ENCODE measurements around the gene TRIM63.

The TRIM63 gene

DNA sequence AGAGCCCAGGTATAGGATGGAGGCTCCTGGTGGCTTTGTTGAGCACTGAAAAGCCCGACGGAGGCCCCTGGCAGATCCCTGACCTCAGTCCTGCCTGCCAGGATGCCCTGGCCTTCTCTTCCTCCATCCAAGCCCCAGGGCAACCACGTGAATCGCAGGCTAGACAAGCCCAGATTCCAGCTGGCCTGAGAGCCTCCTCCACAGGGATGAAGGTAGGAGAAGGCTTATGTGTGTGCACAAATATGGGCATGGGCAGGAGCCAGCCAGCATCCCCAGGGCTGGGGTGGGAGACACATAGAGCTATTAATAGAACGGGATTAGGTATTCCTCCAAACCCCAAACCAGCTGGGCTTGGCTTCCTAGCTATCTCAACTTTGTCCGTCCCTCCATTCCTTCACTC, 49.8 kb downstream of the TRIM63 start:
- Histone ChIP-seq H3K4me1 (peaks cover 73 to 100% (median 98%) of the 10 kb centered on the region in 10 experiments), H3K9ac (peak overlapping the region in 10 of 11 experiments; percentile 10 to 63 (median 54); a peak in 16 of 22 replicates), H3K4me3 (peak overlapping the region in 1 of 10 experiments; percentile 19; a peak in 3 of 20 replicates), H3K4me2 (peak overlapping the region; percentile 72 to 98 (median 90)), H3K9me3 (replicated peaks in 1 of 11) (no peaks in the 10 kb centered on the region), H3K27ac (peak overlapping the region in 9 of 11 experiments; percentile 63 to 84 (median 80); a peak in 17 of 22 replicates), H3K27me3 (no peaks in the 10 kb centered on the region), H4K20me1 (no peaks in the 10 kb centered on the region), H3K36me3 (no peaks in the 10 kb centered on the region)
- TF ChIP-seq Cebpa-rat (IDR thresholded peaks at IDR 0.05): no peak

DNA sequence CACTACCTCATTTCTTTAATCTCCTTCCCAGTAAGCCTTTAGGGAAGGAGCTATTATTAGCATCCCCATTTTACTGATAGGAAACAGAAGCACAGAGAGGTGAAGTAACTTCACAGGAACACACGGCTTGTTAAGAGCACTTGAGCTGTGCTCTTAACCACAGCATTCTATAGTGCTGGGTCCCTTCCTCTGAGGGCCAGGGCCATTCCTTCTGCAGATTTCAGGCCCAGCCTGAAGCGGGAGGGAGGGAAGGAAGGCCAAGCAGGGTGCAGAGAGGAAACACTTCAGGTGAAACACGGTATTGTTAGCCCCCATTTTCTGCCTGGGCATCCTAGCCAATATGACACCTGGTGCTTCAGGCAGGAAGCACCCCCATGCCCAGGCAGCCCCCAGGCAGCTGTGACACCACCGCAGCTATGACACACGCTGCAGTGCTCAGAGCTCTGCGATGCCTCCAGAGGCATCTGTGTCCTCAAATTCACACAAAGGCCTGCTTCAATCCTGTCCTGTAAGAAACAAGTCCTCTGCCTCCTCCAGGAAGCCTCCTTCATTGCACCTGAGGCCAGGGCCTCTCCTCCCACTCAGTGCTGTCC, 50.4 kb downstream of the TRIM63 start:
- Histone ChIP-seq H3K4me1 (peaks cover 68 to 100% (median 99%) of the 10 kb centered on the region in 10 experiments), H3K4me2 (peak overlapping the region; percentile 72 to 98 (median 90)), H3K27ac (peak overlapping the region in 9 of 11 experiments; percentile 63 to 84 (median 80); a peak in 18 of 22 replicates), H3K36me3 (no peaks in the 10 kb centered on the region), H3K4me3 (peak overlapping the region in 6 of 10 experiments; percentile 0 to 53 (median 22); a peak in 7 of 20 replicates), H3K9ac (peak overlapping the region; percentile 10 to 63 (median 52); a peak in 20 of 22 replicates), H4K20me1 (no peaks in the 10 kb centered on the region), H3K9me3 (replicated peaks in 1 of 11) (no peaks in the 10 kb centered on the region), H3K27me3 (no peaks in the 10 kb centered on the region)
- no peak for TF ChIP-seq Cebpa-rat (IDR thresholded peaks at IDR 0.05)

DNA sequence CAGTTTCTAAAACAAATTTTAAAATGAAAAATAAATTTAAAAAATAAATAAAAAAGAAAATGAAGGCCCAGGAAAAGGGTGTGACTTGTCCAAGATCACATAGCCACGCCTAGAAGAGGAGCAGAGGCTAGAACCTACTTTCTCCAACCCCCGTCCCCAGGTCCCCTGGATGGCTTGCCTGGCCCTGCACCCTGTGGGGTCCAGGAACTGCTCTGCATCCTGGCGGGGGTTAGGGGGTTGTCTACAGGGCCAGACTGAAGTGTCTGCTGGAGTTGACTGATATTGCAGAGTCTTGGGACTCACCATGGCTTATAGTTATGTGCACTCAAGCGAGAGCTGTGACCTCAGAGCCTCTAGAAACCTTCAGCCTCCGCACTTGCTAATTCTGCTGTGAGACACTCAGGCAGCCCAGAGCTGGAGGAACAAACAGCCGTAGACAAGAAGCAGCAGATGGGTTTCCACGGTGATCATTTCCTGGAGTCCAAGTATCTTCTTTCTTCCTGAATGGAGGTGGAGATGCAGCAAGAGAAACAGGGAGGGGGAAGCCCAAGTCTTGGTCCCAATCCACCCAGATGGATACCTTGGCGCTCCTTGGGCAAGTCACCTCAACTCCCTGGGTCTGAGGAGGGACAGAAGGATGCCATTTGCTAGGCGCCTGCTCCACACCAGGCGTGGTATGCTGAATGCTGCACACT, 51.0 kb downstream of the TRIM63 start:
- Histone ChIP-seq H3K4me1 (peaks cover 62 to 100% (median 97%) of the 10 kb centered on the region in 10 experiments), H3K9me3 (replicated peaks in 1 of 11) (no peaks in the 10 kb centered on the region), H3K4me2 (peak overlapping the region; percentile 72 to 98 (median 90)), H4K20me1 (no peaks in the 10 kb centered on the region), H3K27me3 (no peaks in the 10 kb centered on the region), H3K27ac (peak overlapping the region in 10 of 11 experiments; percentile 13 to 84 (median 80); a peak in 19 of 22 replicates), H3K4me3 (peak overlapping the region in 6 of 10 experiments; percentile 0 to 53 (median 22); a peak in 7 of 20 replicates), H3K9ac (peak overlapping the region in 10 of 11 experiments; percentile 26 to 63 (median 54); a peak in 19 of 22 replicates), H3K36me3 (no peaks in the 10 kb centered on the region)
- TF ChIP-seq Cebpa-rat (IDR thresholded peaks at IDR 0.05): no peak

DNA sequence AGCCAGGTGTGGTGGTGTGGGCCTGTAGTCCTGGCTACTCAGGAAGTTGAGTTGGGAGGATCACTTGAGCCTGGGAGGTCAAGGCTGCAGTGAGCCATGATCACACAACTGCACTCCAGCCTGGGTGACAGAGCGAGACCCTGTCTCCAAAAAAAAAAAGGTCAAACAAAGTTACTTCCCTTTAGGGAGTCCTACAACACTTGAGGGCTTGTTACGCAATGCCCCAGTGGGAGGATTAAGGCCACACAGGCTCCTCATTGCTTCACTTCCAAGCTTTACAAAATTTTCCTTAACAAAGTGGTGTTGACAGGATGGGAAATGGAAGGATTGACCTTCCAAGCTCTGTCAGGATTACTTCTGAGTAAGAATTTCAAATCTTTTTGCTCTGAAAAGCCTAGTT, 52.1 kb downstream of the TRIM63 start:
- Histone ChIP-seq H3K27me3 (no peaks in the 10 kb centered on the region), H3K4me3 (no peak overlapping the region), H3K9me3 (replicated peaks in 1 of 11) (no peaks in the 10 kb centered on the region), H3K9ac (peak overlapping the region in 9 of 11 experiments; percentile 32 to 63 (median 55); a peak in 16 of 22 replicates), H3K4me1 (peaks cover 51 to 100% (median 96%) of the 10 kb centered on the region in 10 experiments), H3K4me2 (peak overlapping the region; percentile 72 to 98 (median 90)), H3K36me3 (no peaks in the 10 kb centered on the region), H4K20me1 (no peaks in the 10 kb centered on the region), H3K27ac (peak overlapping the region in 10 of 11 experiments; percentile 41 to 84 (median 80); a peak in 21 of 22 replicates)
- TF ChIP-seq Cebpa-rat (IDR thresholded peaks at IDR 0.05): peak; percentile 93 to 99 (median 98)

DNA sequence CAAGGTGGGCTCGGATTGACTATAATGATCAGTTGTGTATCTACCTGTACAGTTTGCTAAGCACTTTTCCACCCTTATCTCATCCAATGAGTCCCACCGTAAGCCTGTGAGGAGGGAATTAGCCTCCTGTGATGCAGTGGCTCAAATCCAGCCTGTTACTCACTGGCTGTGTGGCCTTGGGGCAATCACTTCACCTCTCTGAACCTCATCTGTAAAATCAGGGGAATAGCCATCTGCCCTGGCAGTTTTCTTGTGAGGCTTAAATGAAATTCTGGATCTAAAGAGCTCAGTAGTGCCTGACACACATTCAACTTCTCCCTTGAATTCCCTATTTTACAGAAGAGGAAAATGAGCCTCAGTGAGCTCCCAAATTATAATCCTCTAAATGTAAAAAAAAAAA, 53.3 kb downstream of the TRIM63 start:
- Histone ChIP-seq H3K9ac (peak overlapping the region in 2 of 11 experiments; percentile 28 to 52; a peak in 3 of 22 replicates), H3K27ac (peak overlapping the region in 8 of 11 experiments; percentile 75 to 84 (median 80); a peak in 16 of 22 replicates), H3K4me1 (peaks cover 40 to 100% (median 88%) of the 10 kb centered on the region in 10 experiments), H3K4me3 (no peak overlapping the region), H3K27me3 (no peaks in the 10 kb centered on the region), H4K20me1 (no peaks in the 10 kb centered on the region), H3K36me3 (no peaks in the 10 kb centered on the region), H3K4me2 (peak overlapping the region in 10 of 11 experiments; percentile 72 to 98 (median 90); a peak in 18 of 22 replicates), H3K9me3 (replicated peaks in 1 of 11) (no peaks in the 10 kb centered on the region)
- TF ChIP-seq Cebpa-rat (IDR thresholded peaks at IDR 0.05): no peak

DNA sequence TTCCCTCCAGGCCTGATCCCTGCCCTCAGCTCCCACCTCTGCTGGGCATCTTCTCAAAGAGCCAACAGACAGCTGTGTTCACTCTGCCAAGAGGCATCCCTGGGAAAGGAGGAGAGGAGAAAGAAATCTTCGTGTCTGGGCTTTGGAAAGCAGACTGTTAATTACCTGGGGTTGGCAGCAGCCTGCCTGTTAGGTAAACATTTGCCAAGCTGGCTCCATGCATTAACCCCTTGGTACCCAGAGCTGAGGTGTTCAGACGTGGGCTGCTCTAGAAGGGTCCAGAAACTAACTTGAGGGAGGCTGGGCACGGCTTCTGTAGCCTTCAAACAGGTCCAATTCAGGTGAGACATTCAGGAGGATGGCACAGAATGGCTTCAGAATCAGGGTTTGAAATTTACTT, 54.6 kb downstream of the TRIM63 start:
- Histone ChIP-seq H3K36me3 (no peaks in the 10 kb centered on the region), H3K4me1 (peaks cover 41 to 92% (median 77%) of the 10 kb centered on the region in 10 experiments), H3K9ac (no peak overlapping the region), H3K4me2 (peak overlapping the region in 8 of 11 experiments; percentile 2 to 98 (median 35); a peak in 11 of 22 replicates), H3K4me3 (no peak overlapping the region), H3K9me3 (replicated peaks in 1 of 11) (no peaks in the 10 kb centered on the region), H3K27me3 (no peaks in the 10 kb centered on the region), H3K27ac (peak overlapping the region in 9 of 11 experiments; percentile 14 to 79 (median 31); a peak in 13 of 22 replicates), H4K20me1 (no peaks in the 10 kb centered on the region)
- no peak for TF ChIP-seq Cebpa-rat (IDR thresholded peaks at IDR 0.05)

DNA sequence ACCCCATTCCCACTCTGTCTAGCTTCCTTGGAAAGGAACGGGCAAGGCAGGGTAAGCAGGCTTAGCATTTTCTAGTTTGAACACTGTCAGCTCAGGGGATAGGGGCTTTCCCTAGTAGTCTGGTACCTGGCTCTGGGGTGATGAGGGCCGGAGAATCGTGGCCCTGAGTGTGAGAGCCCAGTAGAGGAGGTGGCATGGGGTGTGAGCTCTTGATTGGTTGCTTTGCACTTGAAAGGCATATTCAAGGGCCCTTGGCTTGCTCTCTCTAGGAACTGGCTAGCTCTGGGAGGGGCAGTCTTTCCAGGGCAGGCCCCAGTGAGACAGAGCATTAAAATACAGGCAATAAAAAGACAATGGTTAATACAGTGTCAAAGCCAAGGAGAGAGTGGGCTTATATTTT, 56.6 kb downstream of the TRIM63 start:
- TF ChIP-seq Cebpa-rat (IDR thresholded peaks at IDR 0.05): no peak
- Histone ChIP-seq H3K4me3 (no peak overlapping the region), H3K36me3 (no peaks in the 10 kb centered on the region), H3K9ac (peak overlapping the region in 1 of 11 experiments; percentile 19; a peak in 1 of 22 replicates), H3K27me3 (no peaks in the 10 kb centered on the region), H3K4me1 (peaks cover 32 to 84% (median 67%) of the 10 kb centered on the region in 10 experiments), H3K9me3 (replicated peaks in 1 of 11) (no peaks in the 10 kb centered on the region), H4K20me1 (no peaks in the 10 kb centered on the region), H3K4me2 (peak overlapping the region in 7 of 11 experiments; percentile 0 to 50 (median 19); a peak in 10 of 22 replicates), H3K27ac (peak overlapping the region in 3 of 11 experiments; percentile 14 to 31 (median 27); a peak in 3 of 22 replicates)

DNA sequence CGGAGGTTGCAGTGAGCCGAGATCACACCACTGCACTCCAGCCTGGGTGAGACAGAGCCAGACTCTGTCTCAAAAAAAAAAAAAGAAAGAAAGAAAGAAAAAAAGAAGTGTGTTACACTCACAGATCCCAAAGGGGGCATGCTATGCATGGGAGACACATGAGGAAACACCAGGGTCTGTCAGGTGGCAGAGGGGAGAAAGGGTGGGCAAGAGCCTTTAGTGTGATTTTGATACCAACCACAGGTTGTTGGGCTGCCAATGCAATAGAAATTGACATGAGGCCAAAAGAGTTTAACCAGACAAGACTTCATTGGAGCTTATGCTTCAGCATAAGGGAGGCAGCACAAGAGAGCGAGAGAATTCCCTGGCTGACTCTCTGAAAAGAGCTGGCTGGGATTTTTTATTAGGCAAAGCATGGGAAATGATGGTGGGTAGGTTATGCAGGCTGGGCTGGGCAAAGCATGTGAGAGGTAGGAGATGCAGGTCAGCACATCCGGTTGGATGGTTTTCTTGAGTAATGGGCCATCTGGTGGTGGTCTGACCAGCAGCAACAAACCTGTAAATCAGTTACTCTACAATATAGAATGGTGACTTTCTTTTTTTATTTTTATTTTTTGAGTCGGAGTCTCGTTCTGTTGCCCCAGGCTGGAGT, 57.5 kb downstream of the TRIM63 start:
- Histone ChIP-seq H3K9ac (no peak overlapping the region), H3K27ac (0 out of 22 replicates have a peak overlapping the region, but pooled peaks of 1 of the 11 experiments have one; percentile 5), H3K4me1 (peaks cover 23 to 81% (median 60%) of the 10 kb centered on the region in 10 experiments), H3K9me3 (replicated peaks in 1 of 11) (no peaks in the 10 kb centered on the region), H3K4me2 (peak overlapping the region in 3 of 11 experiments; percentile 8 to 25 (median 10); a peak in 5 of 22 replicates), H3K27me3 (no peaks in the 10 kb centered on the region), H4K20me1 (no peaks in the 10 kb centered on the region), H3K4me3 (no peak overlapping the region), H3K36me3 (no peaks in the 10 kb centered on the region)
- no peak for TF ChIP-seq Cebpa-rat (IDR thresholded peaks at IDR 0.05)

All from BLaER1 treated with 17β-estradiol and CSF1 and Interleukin-3, amounts not matched to agents 10 nM and 100 nM (cell line).